ENCODE data around the gene DCP1B.

- TF ChIP-seq CTCF (IDR thresholded peaks at IDR 0.05) (no peak), POLR2A (IDR thresholded peaks at IDR 0.05) (no peak)
Observed at GRCh38 chr12:1911598-1912575, 92.4 kb downstream of the DCP1B start.
